Liver (tissue), 3 donors: ENCODE results near the gene EVX1.

Experiments
- RAD21 ChIP-seq, 2 donors: IDR thresholded peaks; 2 replicates each; pipeline ENCODE4 v1.6.1; 2016; ENCODE audit warnings: antibody characterized with exemption in 2 of 2, mild to moderate bottlenecking in 2 of 2
- TAF1 ChIP-seq: conservative IDR thresholded peaks from 2 replicates; pipeline ENCODE4 v1.6.1; 2016; ENCODE audit warnings: antibody characterized with exemption, mild to moderate bottlenecking
- TF ChIP-seq, protein P1 (sequence below): fragments of 150-350 bp; IDR thresholded peaks from 2 replicates; pipeline ENCODE4 v1.5.1; 2017; ENCODE audit warnings: improper control_type of control experiment, low read depth, low read length; ENCODE audit not compliant: missing input control
- donor health status: healthy.
- donor health status: healthy.

DNA sequence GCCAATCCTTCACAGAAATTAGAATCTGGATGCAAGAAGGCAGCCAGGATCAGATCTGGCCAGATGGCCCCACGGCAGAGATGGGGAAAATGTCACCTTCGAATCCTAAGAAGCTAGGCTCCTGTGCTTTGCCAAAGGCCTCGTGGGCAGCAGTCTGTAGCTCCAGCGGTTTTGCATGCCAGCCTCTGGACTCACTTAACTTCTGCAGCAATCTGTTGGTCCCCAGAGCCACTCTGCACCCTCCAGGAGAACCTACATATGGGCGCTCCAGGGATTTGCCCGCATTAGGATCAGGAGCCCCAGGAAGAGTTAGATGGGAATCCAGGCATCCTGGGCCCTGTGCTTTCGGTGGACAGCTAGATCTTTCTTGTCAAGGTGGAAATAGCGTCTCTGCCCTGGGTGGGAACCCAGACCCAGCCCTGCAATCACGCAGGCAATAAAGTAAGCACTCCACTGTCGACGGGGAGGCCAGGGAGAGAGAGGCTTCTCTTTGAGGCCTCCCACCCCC is 32.6 kb upstream of the EVX1 start:
- TF ChIP-seq, protein P1, sequence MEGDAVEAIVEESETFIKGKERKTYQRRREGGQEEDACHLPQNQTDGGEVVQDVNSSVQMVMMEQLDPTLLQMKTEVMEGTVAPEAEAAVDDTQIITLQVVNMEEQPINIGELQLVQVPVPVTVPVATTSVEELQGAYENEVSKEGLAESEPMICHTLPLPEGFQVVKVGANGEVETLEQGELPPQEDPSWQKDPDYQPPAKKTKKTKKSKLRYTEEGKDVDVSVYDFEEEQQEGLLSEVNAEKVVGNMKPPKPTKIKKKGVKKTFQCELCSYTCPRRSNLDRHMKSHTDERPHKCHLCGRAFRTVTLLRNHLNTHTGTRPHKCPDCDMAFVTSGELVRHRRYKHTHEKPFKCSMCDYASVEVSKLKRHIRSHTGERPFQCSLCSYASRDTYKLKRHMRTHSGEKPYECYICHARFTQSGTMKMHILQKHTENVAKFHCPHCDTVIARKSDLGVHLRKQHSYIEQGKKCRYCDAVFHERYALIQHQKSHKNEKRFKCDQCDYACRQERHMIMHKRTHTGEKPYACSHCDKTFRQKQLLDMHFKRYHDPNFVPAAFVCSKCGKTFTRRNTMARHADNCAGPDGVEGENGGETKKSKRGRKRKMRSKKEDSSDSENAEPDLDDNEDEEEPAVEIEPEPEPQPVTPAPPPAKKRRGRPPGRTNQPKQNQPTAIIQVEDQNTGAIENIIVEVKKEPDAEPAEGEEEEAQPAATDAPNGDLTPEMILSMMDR, result no peak
- TF ChIP-seq RAD21 (IDR thresholded peaks at IDR 0.05) (no peak), TAF1 (no peak)
